Cardiac fibroblast (primary cell): ENCODE data around the gene ANKRD13D.

Experiments used
- DNase-seq, 2 donors: peaks; one replicate each; pipeline versions ENCODE4 v3.0.0 to v3.0.0-alpha.2; 2010; ENCODE audit warnings: low read depth in 2 of 2
- H3K4me3 ChIP-seq, 2 donors: replicated peaks in 1 of 2; 1 replicate in 1 of 2; 2 replicates in 1 of 2; pipeline ENCODE4 v1.5.1; 2011; ENCODE audit warnings: low read depth in 2 of 2, low read length in 2 of 2, mild to moderate bottlenecking in 2 of 2, moderate library complexity in 1 of 2
- TF ChIP-seq, protein P1 (sequence below): IDR thresholded peaks from one replicate; pipeline ENCODE4 v1.5.1; 2011; ENCODE audit warnings: low read depth, mild to moderate bottlenecking, low read length, inconsistent platforms

ANKRD13D gene

DNA sequence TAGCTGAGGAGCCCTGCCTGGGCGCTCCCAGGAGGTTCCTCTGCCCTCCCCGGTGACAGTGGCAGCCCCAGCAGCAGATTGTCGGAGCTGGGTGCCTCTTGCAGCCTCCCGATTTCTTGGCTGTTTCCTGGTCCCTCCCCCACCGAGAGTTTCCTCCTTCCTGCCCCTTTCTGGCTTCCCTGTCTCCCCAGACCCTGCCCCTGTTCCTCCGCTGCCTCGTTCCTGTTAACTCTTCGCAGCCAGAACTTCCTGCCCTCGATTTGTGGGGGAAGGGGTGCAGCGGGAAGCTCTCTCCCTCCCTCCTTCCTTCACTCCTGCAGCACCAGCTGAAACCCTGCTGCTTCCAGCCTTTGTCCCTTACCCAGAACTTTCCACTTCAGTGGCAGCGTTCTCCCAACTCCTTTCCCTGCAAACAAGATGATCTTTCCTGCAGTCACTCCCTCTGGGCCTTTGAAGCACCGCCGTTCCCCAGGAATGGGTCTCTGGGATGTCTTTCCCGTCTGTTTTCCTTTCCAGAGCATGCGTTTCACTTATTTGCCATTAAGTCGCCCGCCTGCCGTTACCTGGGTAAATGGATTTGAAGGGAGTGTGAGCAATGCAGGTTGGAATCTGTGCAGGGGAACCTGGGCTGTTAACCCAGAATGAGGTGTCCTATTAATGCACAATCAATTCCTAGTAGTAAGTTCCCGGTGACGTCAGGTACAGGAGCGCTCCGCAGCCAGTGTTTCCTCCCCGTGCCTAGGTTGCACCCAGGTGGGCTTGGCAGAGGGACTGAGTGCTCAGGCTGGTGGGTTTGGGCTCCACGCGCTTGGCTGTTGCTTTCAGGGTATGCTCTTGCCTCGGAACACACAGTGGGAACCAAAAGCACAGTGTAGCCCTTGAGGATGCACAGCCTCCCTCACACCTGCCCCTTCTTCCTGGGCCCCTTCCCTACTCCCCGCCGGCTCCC, 18.6 kb upstream of the ANKRD13D start:
- TF ChIP-seq, protein P1, sequence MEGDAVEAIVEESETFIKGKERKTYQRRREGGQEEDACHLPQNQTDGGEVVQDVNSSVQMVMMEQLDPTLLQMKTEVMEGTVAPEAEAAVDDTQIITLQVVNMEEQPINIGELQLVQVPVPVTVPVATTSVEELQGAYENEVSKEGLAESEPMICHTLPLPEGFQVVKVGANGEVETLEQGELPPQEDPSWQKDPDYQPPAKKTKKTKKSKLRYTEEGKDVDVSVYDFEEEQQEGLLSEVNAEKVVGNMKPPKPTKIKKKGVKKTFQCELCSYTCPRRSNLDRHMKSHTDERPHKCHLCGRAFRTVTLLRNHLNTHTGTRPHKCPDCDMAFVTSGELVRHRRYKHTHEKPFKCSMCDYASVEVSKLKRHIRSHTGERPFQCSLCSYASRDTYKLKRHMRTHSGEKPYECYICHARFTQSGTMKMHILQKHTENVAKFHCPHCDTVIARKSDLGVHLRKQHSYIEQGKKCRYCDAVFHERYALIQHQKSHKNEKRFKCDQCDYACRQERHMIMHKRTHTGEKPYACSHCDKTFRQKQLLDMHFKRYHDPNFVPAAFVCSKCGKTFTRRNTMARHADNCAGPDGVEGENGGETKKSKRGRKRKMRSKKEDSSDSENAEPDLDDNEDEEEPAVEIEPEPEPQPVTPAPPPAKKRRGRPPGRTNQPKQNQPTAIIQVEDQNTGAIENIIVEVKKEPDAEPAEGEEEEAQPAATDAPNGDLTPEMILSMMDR = no peak

DNA sequence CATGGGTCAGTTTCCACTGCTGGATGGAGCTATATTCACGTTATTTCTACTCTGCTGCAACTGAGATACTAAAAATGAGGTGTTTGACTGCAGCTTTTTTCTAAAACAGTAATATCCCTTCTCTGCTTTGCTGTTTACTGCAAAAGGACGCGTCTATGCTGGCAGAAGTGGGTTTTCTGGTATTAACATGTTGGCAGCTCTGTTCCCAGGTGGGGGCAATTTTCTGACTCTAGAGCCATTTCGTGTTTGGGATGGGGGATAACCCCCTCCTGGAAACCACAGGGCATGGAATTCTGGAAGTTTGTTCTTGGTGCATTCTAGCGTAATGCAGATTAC, 17.9 kb upstream of the ANKRD13D start:
- no peak for DNase-seq
- TF ChIP-seq, protein P1 = no peak
- H3K4me3 ChIP-seq = no peak overlapping the region

More for the DNA sequence above, 18.6 kb upstream of the ANKRD13D start:
- peak in 1 of 2 donors; percentile 45 for DNase-seq
- H3K4me3 ChIP-seq = peak overlapping the region; percentile 17 to 28

DNA sequence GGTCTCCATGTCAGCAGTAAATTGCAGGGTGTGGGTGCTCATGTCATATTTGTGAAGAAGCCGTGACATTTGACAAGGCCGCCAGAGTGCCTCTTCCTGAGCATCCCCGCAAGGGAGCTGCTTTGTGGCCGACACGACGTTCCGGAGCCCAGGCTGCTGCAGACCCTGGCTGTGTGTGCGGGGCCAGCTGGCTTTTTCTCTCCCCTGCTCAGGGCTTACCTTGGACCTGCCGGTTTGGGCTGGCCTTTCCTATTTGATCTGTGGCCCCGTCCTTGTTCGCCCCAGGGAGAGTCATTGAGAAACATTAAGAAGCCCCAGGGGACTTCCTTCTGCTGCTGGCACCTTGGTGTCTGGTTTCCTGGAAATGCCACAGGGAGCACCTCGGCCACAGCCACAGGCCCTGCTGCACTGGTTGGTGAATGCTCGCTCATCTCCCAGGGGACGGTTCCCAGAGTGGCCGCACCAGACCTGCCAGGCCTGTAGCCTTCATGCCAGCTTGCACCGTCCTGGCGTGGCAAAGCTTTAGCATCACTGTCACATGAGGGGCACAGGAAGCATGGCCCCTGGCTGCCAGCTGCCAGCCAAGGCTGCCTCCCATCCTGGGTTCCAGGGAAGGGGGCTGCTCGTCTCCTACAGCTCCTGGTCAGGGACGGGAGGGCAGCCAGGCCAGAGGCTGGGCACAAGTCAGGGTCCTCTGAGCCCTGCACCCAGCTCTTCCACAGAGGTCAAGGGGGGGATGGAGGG, 17.4 kb upstream of the ANKRD13D start:
- no peak for DNase-seq
- TF ChIP-seq, protein P1 = no peak
- H3K4me3 ChIP-seq = no peak overlapping the region

DNA sequence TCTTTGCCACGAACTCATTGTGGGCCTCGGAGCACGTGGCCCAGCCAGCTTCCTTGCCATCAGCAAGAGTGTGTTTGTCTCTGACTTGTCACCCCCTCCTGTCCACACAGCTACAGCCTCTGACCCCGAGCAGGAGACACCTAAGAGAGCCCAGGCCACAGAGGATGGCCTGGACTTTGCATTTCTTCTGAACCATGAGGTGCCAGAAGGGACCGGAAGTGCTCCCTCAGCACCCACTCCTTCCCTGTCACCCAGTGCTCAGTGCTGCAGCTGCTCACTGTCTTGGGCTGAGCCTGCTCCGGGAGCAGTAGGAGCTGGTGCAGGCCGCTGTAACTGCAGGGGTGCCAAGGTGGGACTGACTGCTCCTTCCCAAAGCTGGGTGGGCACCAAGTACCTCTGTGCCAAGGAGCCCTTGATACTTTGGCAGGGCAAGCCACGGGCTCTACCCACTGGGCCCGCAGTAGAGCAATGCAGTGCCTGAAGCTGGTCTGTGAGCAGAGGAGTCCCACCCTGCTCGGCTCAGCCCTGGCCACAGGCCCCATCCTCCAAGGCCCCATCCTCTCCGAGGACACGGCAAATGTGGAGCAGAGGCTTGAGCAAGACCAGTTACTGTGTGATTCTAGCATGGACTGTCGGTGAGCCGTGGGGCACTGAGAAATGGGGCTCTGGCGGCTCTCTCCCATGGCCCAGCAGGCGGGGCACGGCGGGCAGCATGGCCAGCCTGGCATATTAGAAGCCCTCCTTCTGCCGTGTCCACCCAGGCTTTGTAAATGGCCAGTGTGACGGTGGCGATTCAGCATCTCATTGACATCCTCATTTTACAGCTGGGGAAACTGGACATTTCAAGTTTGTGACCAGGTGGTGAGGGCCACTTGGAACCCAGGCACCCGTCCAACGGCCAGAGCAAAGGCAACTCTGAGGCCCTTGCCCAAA, 16.5 kb upstream of the ANKRD13D start:
- no peak overlapping the region for H3K4me3 ChIP-seq
- no peak for DNase-seq
- TF ChIP-seq, protein P1 = no peak

DNA sequence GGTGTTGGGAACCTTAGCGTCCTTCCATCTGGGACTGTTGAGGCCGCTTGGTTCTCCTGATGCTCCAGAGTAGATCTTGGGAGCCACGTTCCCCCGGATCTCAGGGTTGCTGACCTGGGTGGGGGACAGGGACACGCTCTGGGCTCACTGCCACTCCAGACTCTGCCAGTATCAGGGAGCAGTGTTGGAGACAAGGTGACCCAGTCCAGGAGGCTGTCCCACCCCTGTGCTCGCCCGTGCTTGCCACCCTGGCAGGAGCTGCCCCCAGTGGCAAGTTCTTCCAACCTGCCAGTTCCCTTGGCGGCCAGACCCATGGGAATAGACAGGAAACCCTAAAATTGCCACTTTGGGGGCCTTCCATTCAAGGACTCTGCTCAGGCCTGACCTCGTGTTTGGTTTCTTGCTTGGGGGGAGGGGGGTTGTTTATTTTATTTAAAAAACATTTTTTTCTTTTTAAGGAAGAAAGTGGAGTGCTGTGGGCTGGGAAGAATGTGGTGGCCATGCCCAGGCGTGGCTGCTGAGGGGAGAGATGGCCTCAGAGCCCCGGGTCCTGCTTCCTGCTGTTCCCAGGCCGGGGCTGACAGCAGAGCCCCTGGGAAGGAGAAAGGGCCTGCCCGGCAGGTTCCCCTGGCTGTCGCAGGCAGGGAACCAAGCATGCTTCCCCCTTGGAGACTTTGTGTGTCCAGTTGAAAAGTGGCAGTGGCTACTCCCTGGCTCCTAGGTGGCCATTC, 15.7 kb upstream of the ANKRD13D start:
- TF ChIP-seq, protein P1 = no peak
- H3K4me3 ChIP-seq = no peak overlapping the region
- no peak for DNase-seq
